Activated B cell treated with CpG ODN at 0.5 μM for 24 hours (primary cell): Measurements from ENCODE around the gene AGAP1. TPM values are rescaled to one million over a fixed set of nuclear protein-coding genes. Genes with fewer than 3 reads are reported as not detected.

Source experiments
- ATAC-seq: fragments of 200-7000 bp; cut with Tn5 transposase; one replicate; pipeline ENCODE4 v1.10.0; 2021; ENCODE audit warnings: low read depth, mild to moderate bottlenecking, moderate library complexity
- CTCF ChIA-PET: fragments of 350-600 bp; sonication (Branson Sonifier 250); formaldehyde crosslinking; loops from one replicate; lab custom pipeline; 2021; ENCODE audit warnings: antibody characterized with exemption; lab: Charles Lee
- POLR2A ChIA-PET: fragments of 350-600 bp; sonication (Branson Sonifier 250); formaldehyde crosslinking; loops from one replicate; lab custom pipeline; 2021; ENCODE audit warnings: antibody characterized with exemption; lab: Charles Lee
- DNase-seq: peaks from one replicate; pipeline ENCODE4 v3.0.0; 2022
- H3K27ac Mint-ChIP-seq: one replicate; pipeline ENCODE4 v1.8.0; 2020; ENCODE audit warnings: mixed read lengths
- H3K27me3 Mint-ChIP-seq: one replicate; pipeline ENCODE4 v1.8.0; 2021; ENCODE audit warnings: mixed read lengths
- H3K36me3 Mint-ChIP-seq: one replicate; pipeline ENCODE4 v1.8.0; 2021; ENCODE audit warnings: low read depth, mixed read lengths
- H3K4me1 Mint-ChIP-seq: one replicate; pipeline ENCODE4 v1.8.0; 2021; ENCODE audit warnings: mixed read lengths
- H3K4me3 Mint-ChIP-seq: one replicate; pipeline ENCODE4 v1.8.0; 2020; ENCODE audit warnings: mild to moderate bottlenecking, mixed read lengths
- H3K9me3 Mint-ChIP-seq: one replicate; pipeline ENCODE4 v1.8.0; 2020; ENCODE audit warnings: mixed read lengths
- intact Hi-C: fragments of 100-400 bp; cut with micrococcal nuclease; formaldehyde crosslinking; loops from one replicate; pipeline ENCODE4 v1.15.1; 2024
- total RNA-seq: library from RNA; stranded (reverse); gene quantifications from 2 replicates; pipeline ENCODE4 v1.2.3, GENCODE V29; 2022
- TF ChIP-seq, protein P1 (sequence below): fragments of 200-600 bp; IDR thresholded peaks from one replicate; pipeline ENCODE4 v1.8.0; 2022; ENCODE audit warnings: antibody characterized with exemption, mild to moderate bottlenecking

The AGAP1 gene
- total RNA-seq, 1 donor from 2014 or later, result not detected

DNA sequence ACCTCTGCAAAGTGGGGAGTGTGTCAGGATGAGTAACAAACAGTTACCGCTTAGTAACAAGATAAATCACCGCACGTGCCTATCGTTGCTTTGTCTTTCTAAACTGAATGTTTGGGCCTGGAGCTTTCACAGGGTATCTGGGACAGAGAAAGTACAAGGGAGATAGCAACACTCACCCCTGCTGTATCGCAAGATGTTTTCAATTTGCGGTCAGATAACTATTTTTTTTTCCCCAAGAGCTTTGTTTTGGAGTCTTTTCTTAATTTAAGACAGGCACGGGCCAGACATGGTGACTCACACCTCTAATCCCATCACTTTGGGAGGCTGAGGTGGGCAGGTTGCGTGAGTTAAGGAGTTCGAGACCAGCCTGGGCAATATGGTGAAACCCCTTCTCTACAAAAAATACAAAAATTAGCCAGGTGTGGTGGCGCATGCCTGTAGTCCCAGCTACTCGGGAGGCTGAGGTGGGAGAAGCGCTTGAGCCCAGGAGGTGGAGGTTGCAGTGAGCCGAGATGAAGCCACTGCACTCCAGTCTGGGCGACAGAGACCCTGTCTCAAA is 527.7 kb downstream of the AGAP1 start:
- no peak for ATAC-seq

DNA sequence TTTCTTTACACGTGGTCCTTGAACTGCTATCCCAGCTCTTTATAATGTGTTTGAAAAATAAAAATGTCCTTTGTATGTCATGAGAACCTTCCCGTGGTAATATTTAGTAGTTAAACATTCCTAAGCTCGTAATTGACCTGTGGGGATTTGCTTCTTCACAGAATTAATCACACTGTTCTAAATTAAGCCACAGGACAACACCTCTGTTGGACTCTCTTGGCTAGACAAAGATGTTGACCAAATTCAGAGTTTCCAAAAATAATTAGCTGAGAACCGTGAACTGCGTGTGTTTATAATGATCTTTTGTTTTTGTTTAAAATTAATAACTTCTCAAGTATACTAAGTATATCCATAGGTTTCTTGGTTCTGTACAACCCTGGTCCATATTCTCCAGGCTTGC is 528.3 kb downstream of the AGAP1 start:
- no peaks in the 10 kb centered on the region for H3K9me3 Mint-ChIP-seq
- no peak for DNase-seq
- intact Hi-C loops, result no loop called here
- ChIA-PET POLR2A (no interaction called here), CTCF (no interaction called here)
- no peak for ATAC-seq
- H3K27ac Mint-ChIP-seq, result no peak overlapping the region
- no peaks in the 10 kb centered on the region for H3K36me3 Mint-ChIP-seq
- H3K4me1 Mint-ChIP-seq, result no peaks in the 10 kb centered on the region
- no peak overlapping the region for H3K4me3 Mint-ChIP-seq
- H3K27me3 Mint-ChIP-seq, result peaks cover 1% of the 10 kb centered on the region
- TF ChIP-seq, protein P1, sequence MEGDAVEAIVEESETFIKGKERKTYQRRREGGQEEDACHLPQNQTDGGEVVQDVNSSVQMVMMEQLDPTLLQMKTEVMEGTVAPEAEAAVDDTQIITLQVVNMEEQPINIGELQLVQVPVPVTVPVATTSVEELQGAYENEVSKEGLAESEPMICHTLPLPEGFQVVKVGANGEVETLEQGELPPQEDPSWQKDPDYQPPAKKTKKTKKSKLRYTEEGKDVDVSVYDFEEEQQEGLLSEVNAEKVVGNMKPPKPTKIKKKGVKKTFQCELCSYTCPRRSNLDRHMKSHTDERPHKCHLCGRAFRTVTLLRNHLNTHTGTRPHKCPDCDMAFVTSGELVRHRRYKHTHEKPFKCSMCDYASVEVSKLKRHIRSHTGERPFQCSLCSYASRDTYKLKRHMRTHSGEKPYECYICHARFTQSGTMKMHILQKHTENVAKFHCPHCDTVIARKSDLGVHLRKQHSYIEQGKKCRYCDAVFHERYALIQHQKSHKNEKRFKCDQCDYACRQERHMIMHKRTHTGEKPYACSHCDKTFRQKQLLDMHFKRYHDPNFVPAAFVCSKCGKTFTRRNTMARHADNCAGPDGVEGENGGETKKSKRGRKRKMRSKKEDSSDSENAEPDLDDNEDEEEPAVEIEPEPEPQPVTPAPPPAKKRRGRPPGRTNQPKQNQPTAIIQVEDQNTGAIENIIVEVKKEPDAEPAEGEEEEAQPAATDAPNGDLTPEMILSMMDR, result no peak

More for the DNA sequence above, 527.7 kb downstream of the AGAP1 start:
- intact Hi-C loops, result no loop called here
- no peak overlapping the region for H3K4me3 Mint-ChIP-seq
- H3K4me1 Mint-ChIP-seq, result no peaks in the 10 kb centered on the region
- no peak overlapping the region for H3K27ac Mint-ChIP-seq
- TF ChIP-seq, protein P1, result no peak
- no peak for DNase-seq
- H3K9me3 Mint-ChIP-seq, result no peaks in the 10 kb centered on the region
- H3K27me3 Mint-ChIP-seq, result peaks cover 1% of the 10 kb centered on the region
- no peaks in the 10 kb centered on the region for H3K36me3 Mint-ChIP-seq
- ChIA-PET POLR2A (no interaction called here), CTCF (no interaction called here)

DNA sequence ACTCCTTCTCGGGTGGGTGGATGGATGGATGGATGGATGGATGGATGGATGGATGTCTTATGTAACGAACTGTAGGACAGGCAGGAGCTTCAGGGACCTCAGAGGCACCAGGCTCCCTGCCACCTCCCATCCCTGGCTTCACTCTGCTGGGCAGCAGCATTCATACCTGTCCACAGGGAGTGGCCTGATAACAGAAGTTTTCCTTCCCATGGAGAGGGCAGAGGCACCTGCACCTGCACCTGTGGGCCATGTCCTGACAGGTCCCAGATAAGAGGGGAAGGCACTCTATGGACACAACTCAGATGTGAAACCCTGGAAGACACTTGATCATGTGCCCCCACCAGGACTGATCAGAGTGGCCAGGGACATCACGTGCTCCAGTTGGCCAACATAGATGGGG is 532.0 kb downstream of the AGAP1 start:
- CTCF ChIA-PET, result no interaction called here
- Mint-ChIP-seq H3K4me3 (no peak overlapping the region), H3K9me3 (no peaks in the 10 kb centered on the region)

DNA sequence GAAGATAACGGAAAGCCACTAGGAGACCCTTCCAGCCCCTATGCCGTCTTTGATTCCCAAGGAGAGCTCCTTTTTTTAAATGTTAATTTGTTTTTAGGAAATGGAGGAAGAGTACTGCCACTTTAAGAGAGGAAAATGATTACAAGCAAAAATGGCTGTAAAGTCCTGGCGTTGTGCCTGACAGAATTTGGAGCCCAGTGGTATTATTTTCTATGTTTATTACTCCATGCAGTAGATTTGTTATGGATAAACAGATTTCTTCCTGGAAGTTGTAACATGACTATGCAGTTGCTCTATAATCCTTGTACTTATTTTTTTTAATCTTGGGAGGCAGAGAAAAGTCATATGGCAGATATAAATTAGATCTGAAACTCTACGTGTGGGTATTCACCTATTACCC is 533.0 kb downstream of the AGAP1 start:
- Mint-ChIP-seq H3K27me3 (no peaks in the 10 kb centered on the region), H3K36me3 (no peaks in the 10 kb centered on the region), H3K27ac (no peak overlapping the region), H3K4me1 (no peaks in the 10 kb centered on the region), H3K4me3 (no peak overlapping the region), H3K9me3 (no peaks in the 10 kb centered on the region)
- ChIA-PET CTCF (no interaction called here), POLR2A (no interaction called here)
- TF ChIP-seq, protein P1, result no peak
- DNase-seq (no peak), ATAC-seq (no peak)
- intact Hi-C loops, result no loop called here

More for the DNA sequence above, 532.0 kb downstream of the AGAP1 start:
- Mint-ChIP-seq H3K4me1 (no peaks in the 10 kb centered on the region), H3K27ac (no peak overlapping the region), H3K27me3 (no peaks in the 10 kb centered on the region), H3K36me3 (no peaks in the 10 kb centered on the region)
- POLR2A ChIA-PET, result no interaction called here
- no peak for ATAC-seq
- intact Hi-C loops, result no loop called here
- DNase-seq, result no peak
- TF ChIP-seq, protein P1, result no peak

DNA sequence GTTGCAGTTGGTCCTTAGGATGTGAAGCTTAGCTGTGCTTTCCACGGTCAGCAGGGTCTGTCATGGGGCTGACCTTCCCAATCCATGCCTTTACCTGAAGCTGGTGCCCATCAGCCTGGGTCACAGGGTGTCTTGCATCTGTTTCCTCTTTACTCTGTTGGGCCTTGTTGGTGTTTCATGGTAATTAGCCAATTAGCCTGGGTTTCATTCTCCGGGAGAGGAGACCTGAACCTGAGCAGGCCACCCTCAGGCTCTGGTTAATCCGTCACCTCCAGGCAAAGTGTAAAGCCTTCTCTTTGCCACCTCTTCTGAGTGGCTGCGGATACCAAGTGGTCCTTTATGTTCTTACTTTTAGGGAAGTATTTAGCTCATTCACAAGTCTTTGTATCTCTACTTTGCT is 534.2 kb downstream of the AGAP1 start:
- ChIA-PET CTCF (no interaction called here), POLR2A (no interaction called here)
- H3K36me3 Mint-ChIP-seq, result no peaks in the 10 kb centered on the region
- H3K27me3 Mint-ChIP-seq, result no peaks in the 10 kb centered on the region
- TF ChIP-seq, protein P1, result no peak
- H3K9me3 Mint-ChIP-seq, result no peaks in the 10 kb centered on the region
- intact Hi-C loops, result no loop called here
- H3K4me1 Mint-ChIP-seq, result no peaks in the 10 kb centered on the region
- DNase-seq (no peak), ATAC-seq (no peak)
- H3K27ac Mint-ChIP-seq, result no peak overlapping the region
- no peak overlapping the region for H3K4me3 Mint-ChIP-seq
